Measurements from ENCODE around the gene MYO1C. TPM values are rescaled to one million over a fixed set of nuclear protein-coding genes. Genes with fewer than 3 reads are reported as not detected.
"Not testable (repeated sequence)": the region's sequence is repeated elsewhere in the genome, so short reads cannot be mapped to it uniquely, and the experiment has no call there.

Gene MYO1C
- total RNA-seq, 1 experiment from 2014 or later = 171 TPM

- CTCF ChIA-PET = interaction anchor here (0.6 to 4.1 kb wide), 3 partner anchors 60 to 603 kb away, joined by 3 to 17 read pairs (median 6); partner anchors contain the start of gene INPP5K
- Mint-ChIP-seq H3K27ac (ENCODE audit: unreplicated experiment) (peak within 1 kb of the TSS; percentile 94), H3K4me3 (ENCODE audit: unreplicated experiment) (peak within 1 kb of the TSS; percentile 93), H3K27me3 (ENCODE audit: insufficient read depth, unreplicated experiment) (no peaks in the 10 kb centered on the region), H3K36me3 (ENCODE audit: insufficient read depth, unreplicated experiment) (peaks cover 64% of the 10 kb centered on the region), H3K9me3 (ENCODE audit: unreplicated experiment) (no peaks in the 10 kb centered on the region), H3K4me1 (ENCODE audit: low read depth, unreplicated experiment) (peaks cover 13% of the 10 kb centered on the region)
- POLR2A ChIA-PET = interaction anchor here (0.5 to 1.7 kb wide), 12 partner anchors 12 to 959 kb away, joined by 3 to 7 read pairs (median 4); partner anchors contain the start of genes INPP5K and YWHAE
- no peaks in the 10 kb centered on the region; the same call in 1 of the 2 replicates for H3K36me3 ChIP-seq (ENCODE audit: control insufficient read depth, insufficient read depth, low read length)
- peak within 1 kb of the TSS; percentile 99 for H3K4me3 ChIP-seq (ENCODE audit: low read depth, low read length)
- H3K27me3 ChIP-seq (replicated peaks; ENCODE audit: control insufficient read depth, insufficient read depth, low read length) = no peaks in the 10 kb centered on the region
- H3K9me3 ChIP-seq = no peaks in the 10 kb centered on the region
- intact Hi-C loops (cut with micrococcal nuclease; ENCODE audit: unreplicated experiment) = loop anchor here (1.0 to 10.0 kb wide), 4 partner anchors 29 to 169 kb away; partner anchors contain the start of gene SLC43A2
- H3K4me1 ChIP-seq = peaks cover 9% of the 10 kb centered on the region; the same call in 1 of the 2 replicates
- TF ChIP-seq CTCF (IDR thresholded peaks at IDR 0.05; ENCODE audit: insufficient read depth in 1 of 2, low read depth in 1 of 2, low read length in 1 of 2, severe bottlenecking in 1 of 2, unreplicated experiment in 1 of 2) = no peak
- no TSS peak for BruUV-seq (replicated peaks)
- DNase-seq = peak; percentile 96 to 99
Measured at GRCh38 chr17:1455797-1456599, 36.5 kb downstream of the MYO1C start, which contains the start of gene CRK. Gene CRK (minus strand): TSS chr17:1456232. CDS start chr17:1456117, 115 bp downstream.

- no TSS peak for BruUV-seq (replicated peaks)
- CTCF ChIA-PET = interaction anchor here (0.6 to 4.1 kb wide), 2 partner anchors 61 to 603 kb away, joined by 3 to 17 read pairs; partner anchors contain the start of gene INPP5K
- intact Hi-C loops (cut with micrococcal nuclease; ENCODE audit: unreplicated experiment) = loop anchor here (1.0 to 10.0 kb wide), 2 partner anchors 90 to 169 kb away; partner anchors contain the start of gene SLC43A2
- Histone ChIP-seq H3K9me3 (no peaks in the 10 kb centered on the region), H3K36me3 (ENCODE audit: control insufficient read depth, insufficient read depth, low read length) (no peaks in the 10 kb centered on the region; the same call in 1 of the 2 replicates), H3K4me1 (peaks cover 9% of the 10 kb centered on the region; the same call in 1 of the 2 replicates), H3K4me3 (ENCODE audit: low read depth, low read length) (peak overlapping the region; percentile 99), H3K27me3 (replicated peaks; ENCODE audit: control insufficient read depth, insufficient read depth, low read length) (no peaks in the 10 kb centered on the region)
- Mint-ChIP-seq H3K9me3 (ENCODE audit: unreplicated experiment) (no peaks in the 10 kb centered on the region), H3K27ac (ENCODE audit: unreplicated experiment) (peak overlapping the region; percentile 58), H3K4me1 (ENCODE audit: low read depth, unreplicated experiment) (peaks cover 13% of the 10 kb centered on the region), H3K36me3 (ENCODE audit: insufficient read depth, unreplicated experiment) (peaks cover 69% of the 10 kb centered on the region), H3K4me3 (ENCODE audit: unreplicated experiment) (peak overlapping the region; percentile 93), H3K27me3 (ENCODE audit: insufficient read depth, unreplicated experiment) (no peaks in the 10 kb centered on the region)
- TF ChIP-seq CTCF (IDR thresholded peaks at IDR 0.05; ENCODE audit: insufficient read depth in 1 of 2, low read depth in 1 of 2, low read length in 1 of 2, severe bottlenecking in 1 of 2, unreplicated experiment in 1 of 2) = peak; percentile 56 to 84
- POLR2A ChIA-PET = interaction anchor here (0.6 to 1.7 kb wide), 9 partner anchors 26 to 344 kb away, joined by 3 to 7 read pairs (median 4); partner anchors contain the start of gene INPP5K
- DNase-seq = peak; percentile 76 to 78
Measured at GRCh38 chr17:1455291-1455796, 37.1 kb downstream of the MYO1C start.

GRCh38 chr17:1454541-1454940 is 37.9 kb downstream of the MYO1C start:
- Mint-ChIP-seq H3K36me3 (ENCODE audit: insufficient read depth, unreplicated experiment) (peaks cover 73% of the 10 kb centered on the region), H3K9me3 (ENCODE audit: unreplicated experiment) (no peaks in the 10 kb centered on the region), H3K27me3 (ENCODE audit: insufficient read depth, unreplicated experiment) (no peaks in the 10 kb centered on the region), H3K27ac (ENCODE audit: unreplicated experiment) (peak overlapping the region; percentile 58), H3K4me3 (ENCODE audit: unreplicated experiment) (peak overlapping the region; percentile 93), H3K4me1 (ENCODE audit: low read depth, unreplicated experiment) (peaks cover 16% of the 10 kb centered on the region)
- peak overlapping the region; percentile 99 for H3K4me3 ChIP-seq (ENCODE audit: low read depth, low read length)
- no peak for DNase-seq
- H3K4me1 ChIP-seq = peaks cover 14% of the 10 kb centered on the region
- BruUV-seq (replicated peaks) = no TSS peak
- CTCF ChIA-PET = interaction anchor here (4.1 kb wide), 1 partner anchor 62 kb away, joined by 17 read pairs; the partner anchor contains the start of gene INPP5K
- no peaks in the 10 kb centered on the region for H3K27me3 ChIP-seq (replicated peaks; ENCODE audit: control insufficient read depth, insufficient read depth, low read length)
- intact Hi-C loops (cut with micrococcal nuclease; ENCODE audit: unreplicated experiment) = loop anchor here (10.0 kb wide), 1 partner anchor 170 kb away; the partner anchor contains the start of gene SLC43A2
- no peaks in the 10 kb centered on the region; the same call in 1 of the 2 replicates for H3K36me3 ChIP-seq (ENCODE audit: control insufficient read depth, insufficient read depth, low read length)
- POLR2A ChIA-PET = no interaction called here
- TF ChIP-seq CTCF (IDR thresholded peaks at IDR 0.05; ENCODE audit: insufficient read depth in 1 of 2, low read depth in 1 of 2, low read length in 1 of 2, severe bottlenecking in 1 of 2, unreplicated experiment in 1 of 2) = no peak
- no peaks in the 10 kb centered on the region for H3K9me3 ChIP-seq

GRCh38 chr17:1453694-1454093 is 38.8 kb downstream of the MYO1C start:
- H3K9me3 ChIP-seq; H3K4me3 ChIP-seq (ENCODE audit: low read depth, low read length); BruUV-seq (replicated peaks); H3K9me3 Mint-ChIP-seq (ENCODE audit: unreplicated experiment); H3K36me3 ChIP-seq (ENCODE audit: control insufficient read depth, insufficient read depth, low read length); POLR2A ChIA-PET; H3K27me3 ChIP-seq (replicated peaks; ENCODE audit: control insufficient read depth, insufficient read depth, low read length); DNase-seq; H3K27me3 Mint-ChIP-seq (ENCODE audit: insufficient read depth, unreplicated experiment): not testable (repeated sequence)
- Mint-ChIP-seq H3K27ac (ENCODE audit: unreplicated experiment) (peak overlapping the region; percentile 35), H3K4me1 (ENCODE audit: low read depth, unreplicated experiment) (peaks cover 24% of the 10 kb centered on the region), H3K36me3 (ENCODE audit: insufficient read depth, unreplicated experiment) (peaks cover 80% of the 10 kb centered on the region), H3K4me3 (ENCODE audit: unreplicated experiment) (peak overlapping the region; percentile 16)
- CTCF ChIA-PET = interaction anchor here (4.1 kb wide), 1 partner anchor 62 kb away, joined by 17 read pairs; the partner anchor contains the start of gene INPP5K
- intact Hi-C loops (cut with micrococcal nuclease; ENCODE audit: unreplicated experiment) = loop anchor here (10.0 kb wide), 1 partner anchor 171 kb away; the partner anchor contains the start of gene SLC43A2
- peaks cover 19% of the 10 kb centered on the region for H3K4me1 ChIP-seq
